Upper lobe of left lung (tissue), 6 donors: ENCODE data around the gene AGBL4. TPM values are rescaled to one million over a fixed set of nuclear protein-coding genes. Genes with fewer than 3 reads are reported as not detected.
"Not testable (repeated sequence)": the region's sequence is repeated elsewhere in the genome, so short reads cannot be mapped to it uniquely, and the experiment has no call there.

Experiments
- ATAC-seq, 2 donors: fragments of 200-7000 bp; cut with Tn5 transposase; one replicate each; pipeline ENCODE4 v1.9.1; 2022; ENCODE audit warnings: mild to moderate bottlenecking in 2 of 2, moderate library complexity in 2 of 2; ENCODE audit not compliant: low FRiP score in 2 of 2
- DNase-seq, 2 donors: peaks; one replicate each; pipeline ENCODE4 v3.0.0-alpha.2; 2019 to 2020
- H3K27ac ChIP-seq, 4 donors: fragments of 200-600 bp; sonication (generic); one replicate each; pipeline ENCODE4 v1.5.1; 2016 to 2019
- H3K27me3 ChIP-seq, 4 donors: fragments of 200-600 bp; sonication (generic); one replicate each; pipeline ENCODE4 v1.5.1; 2017 to 2019
- H3K36me3 ChIP-seq, 4 donors: fragments of 200-600 bp; sonication (generic); one replicate each; pipeline ENCODE4 v1.5.1; 2016 to 2019
- H3K4me1 ChIP-seq, 4 donors: fragments of 200-600 bp; sonication (generic); one replicate each; pipeline ENCODE4 v1.5.1; 2018 to 2019
- H3K4me3 ChIP-seq, 4 donors: fragments of 200-600 bp; sonication (generic); one replicate each; pipeline ENCODE4 v1.5.1; 2017 to 2019; ENCODE audit warnings: mild to moderate bottlenecking in 2 of 4, moderate library complexity in 1 of 4
- H3K9me3 ChIP-seq, 4 donors: fragments of 200-600 bp; sonication (generic); one replicate each; pipeline ENCODE4 v1.5.1; 2018 to 2019
- CTCF ChIP-seq, 6 experiments: fragments of 450-650 bp in 4 of 6; fragments of 200-600 bp in 2 of 6; sonication (generic) in 2 of 6; IDR thresholded peaks; one replicate each; pipeline ENCODE4 v1.5.1; 2016 to 2019; ENCODE audit warnings: antibody characterized with exemption in 6 of 6
- EP300 ChIP-seq, 4 donors: sonication (generic); formaldehyde crosslinking; IDR thresholded peaks; one replicate each; pipeline ENCODE4 v1.5.1; 2017; ENCODE audit warnings: antibody characterized with exemption in 4 of 4, control low read depth in 2 of 4
- POLR2A ChIP-seq, 4 donors: fragments of 450-650 bp; IDR thresholded peaks; one replicate each; pipeline ENCODE4 v1.5.1; 2016 to 2017; ENCODE audit warnings: antibody characterized with exemption in 4 of 4, mild to moderate bottlenecking in 2 of 4
- POLR2AphosphoS5 ChIP-seq, 2 donors: sonication (generic); formaldehyde crosslinking; IDR thresholded peaks; one replicate each; pipeline ENCODE4 v1.5.1; 2017; ENCODE audit warnings: antibody characterized with exemption in 2 of 2
- WGBS, 2 donors: methylation state at CpG; one replicate each; pipeline ENCODE4 v1.1.5; 2017 to 2018; 5-methylcytosine and 5-hydroxymethylcytosine counted together
- total RNA-seq, 6 donors: library from RNA; depleted of rRNA in 4 of 6; stranded (reverse); fragments of >200 nt in 4 of 6; gene quantifications; one replicate each; pipeline versions ENCODE4 v1.1.0 to v1.2.1, GENCODE V29; 2016 to 2021
- donor health status: DM: no; HTN: no; CAD: no; lungs with moderate emphysema.
- donor health status: DM: no; HTN: yes; CAD: no; lungs with severe emphysema.

AGBL4 gene
- total RNA-seq, 6 donors from 2014 or later: 0.57 to 10.5 (median 1.5) TPM

GRCh38 chr1:49026230-49026811 is 997.4 kb downstream of the AGBL4 start:
- 76 to 83% methylated on average over 1 of the region's 1 CpG for WGBS, 2 donors
- ATAC-seq: no peak
- no peak for DNase-seq
- Histone ChIP-seq H3K27me3 (no peaks in the 10 kb centered on the region), H3K36me3 (no peaks in the 10 kb centered on the region), H3K27ac (no peak overlapping the region), H3K9me3 (peaks cover 0 to 5% (median 0%) of the 10 kb centered on the region in 4 donors), H3K4me3 (no peak overlapping the region), H3K4me1 (no peaks in the 10 kb centered on the region)
- TF ChIP-seq POLR2AphosphoS5 (IDR thresholded peaks at IDR 0.05) (no peak), EP300 (IDR thresholded peaks at IDR 0.05) (no peak), CTCF (IDR thresholded peaks at IDR 0.05) (no peak), POLR2A (IDR thresholded peaks at IDR 0.05) (no peak)

- DNase-seq: no peak
- H3K36me3 ChIP-seq: no peaks in the 10 kb centered on the region
- no peaks in the 10 kb centered on the region for H3K4me1 ChIP-seq
- TF ChIP-seq CTCF (IDR thresholded peaks at IDR 0.05): no peak
- H3K4me3 ChIP-seq: no peak overlapping the region
- no peak for ATAC-seq
- WGBS, 2 donors: 44 to 51% methylated on average over 5 of the region's 5 CpGs
- no peaks in the 10 kb centered on the region for H3K9me3 ChIP-seq
- H3K27me3 ChIP-seq: no peaks in the 10 kb centered on the region
- H3K27ac ChIP-seq: no peak overlapping the region
Observed at GRCh38 chr1:49016030-49016977, 1007.5 kb downstream of the AGBL4 start.

GRCh38 chr1:49013079-49013478 is 1010.7 kb downstream of the AGBL4 start:
- no peaks in the 10 kb centered on the region for H3K27me3 ChIP-seq
- no peak for TF ChIP-seq POLR2AphosphoS5 (IDR thresholded peaks at IDR 0.05)
- TF ChIP-seq CTCF (IDR thresholded peaks at IDR 0.05): no peak
- no peak for TF ChIP-seq EP300 (IDR thresholded peaks at IDR 0.05)
- TF ChIP-seq POLR2A (IDR thresholded peaks at IDR 0.05): no peak
- DNase-seq: no peak
- no peaks in the 10 kb centered on the region for H3K36me3 ChIP-seq
- no peak for ATAC-seq
- no peak overlapping the region for H3K4me3 ChIP-seq
- no peaks in the 10 kb centered on the region for H3K9me3 ChIP-seq
- H3K4me1 ChIP-seq: no peaks in the 10 kb centered on the region
- H3K27ac ChIP-seq: no peak overlapping the region

- not testable (repeated sequence) for H3K27ac ChIP-seq, H3K4me3 ChIP-seq, H3K36me3 ChIP-seq, H3K27me3 ChIP-seq, H3K9me3 ChIP-seq, DNase-seq, ATAC-seq, H3K4me1 ChIP-seq
- 90 to 95% methylated on average over 10 of the region's 10 CpGs for WGBS, 2 donors
Observed at GRCh38 chr1:49002981-49003380, 1020.8 kb downstream of the AGBL4 start.

GRCh38 chr1:48999321-48999720 is 1024.4 kb downstream of the AGBL4 start:
- Histone ChIP-seq H3K9me3 (no peaks in the 10 kb centered on the region), H3K27me3 (no peaks in the 10 kb centered on the region), H3K4me1 (no peaks in the 10 kb centered on the region), H3K27ac (no peak overlapping the region), H3K4me3 (no peak overlapping the region), H3K36me3 (no peaks in the 10 kb centered on the region)
- ATAC-seq: no peak
- 55 to 71% methylated on average over 3 of the region's 3 CpGs for WGBS, 2 donors
- no peak for DNase-seq
- no peak for TF ChIP-seq POLR2A (IDR thresholded peaks at IDR 0.05)
- no peak for TF ChIP-seq EP300 (IDR thresholded peaks at IDR 0.05)
- TF ChIP-seq POLR2AphosphoS5 (IDR thresholded peaks at IDR 0.05): no peak
- TF ChIP-seq CTCF (IDR thresholded peaks at IDR 0.05): no peak
